Limb (tissue), 2 donors: Measurements from ENCODE around the gene ZNF493.
A peak's percentile ranks its signal among the peaks of the same experiment; 100 is the strongest.

ENCODE experiments used
- DNase-seq, 2 donors: peaks; one replicate each; pipeline ENCODE4 v3.0.0-alpha.2; 2016; ENCODE audit errors: extremely low spot score in 2 of 2

ZNF493 gene

DNA sequence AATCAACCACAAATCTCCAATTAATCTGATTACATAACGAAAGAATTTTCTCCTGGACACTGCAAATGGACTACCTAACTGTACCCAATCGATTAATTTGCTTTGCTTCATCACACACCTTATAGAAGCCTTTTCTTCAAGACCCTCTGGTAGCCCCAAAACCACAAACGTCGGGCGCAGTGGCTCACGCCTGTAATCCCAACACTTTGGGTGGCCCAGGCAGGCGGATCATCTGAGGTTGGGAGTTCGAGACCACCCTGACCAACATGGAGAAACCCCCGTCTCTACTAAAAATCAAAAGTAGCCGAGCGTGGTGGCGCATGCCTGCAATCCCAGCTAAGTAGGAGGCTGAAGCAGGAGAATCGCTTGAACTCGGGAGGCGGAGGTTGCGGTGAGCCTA is 65.6 kb downstream of the ZNF493 start:
- no peak for DNase-seq

DNA sequence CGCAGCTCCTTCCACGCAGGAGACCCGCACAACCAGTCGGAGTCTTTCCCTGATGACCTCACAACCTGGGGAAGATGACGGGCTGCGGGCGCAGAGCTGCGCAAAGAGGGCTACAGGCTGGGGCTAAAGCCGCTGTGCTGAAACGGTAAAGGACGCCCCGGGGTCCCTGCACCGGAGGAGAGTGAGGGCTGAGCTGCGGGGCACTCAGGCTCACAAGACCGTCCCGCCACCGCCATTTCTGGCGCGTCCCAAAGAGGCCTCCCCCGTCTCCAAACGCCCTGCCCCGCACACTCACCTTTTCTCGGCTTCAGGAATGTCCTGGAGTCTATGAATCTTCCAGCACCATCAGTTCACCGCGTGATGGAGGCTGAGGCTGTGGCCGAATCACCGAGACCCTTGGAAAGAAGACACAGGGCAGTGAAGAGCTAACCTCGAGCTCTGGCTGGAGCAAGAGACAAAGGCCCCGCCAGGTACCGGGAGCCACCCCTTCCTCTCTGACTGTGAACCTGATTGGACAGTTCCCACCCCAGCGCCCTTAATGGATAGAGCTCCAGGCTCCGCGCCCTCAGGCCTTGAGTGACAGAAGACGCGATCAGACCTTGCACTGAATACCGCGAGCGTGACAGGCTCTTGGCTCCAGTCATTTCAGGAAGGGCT is 66.6 kb downstream of the ZNF493 start:
- peak; percentile 61 to 65 for DNase-seq

DNA sequence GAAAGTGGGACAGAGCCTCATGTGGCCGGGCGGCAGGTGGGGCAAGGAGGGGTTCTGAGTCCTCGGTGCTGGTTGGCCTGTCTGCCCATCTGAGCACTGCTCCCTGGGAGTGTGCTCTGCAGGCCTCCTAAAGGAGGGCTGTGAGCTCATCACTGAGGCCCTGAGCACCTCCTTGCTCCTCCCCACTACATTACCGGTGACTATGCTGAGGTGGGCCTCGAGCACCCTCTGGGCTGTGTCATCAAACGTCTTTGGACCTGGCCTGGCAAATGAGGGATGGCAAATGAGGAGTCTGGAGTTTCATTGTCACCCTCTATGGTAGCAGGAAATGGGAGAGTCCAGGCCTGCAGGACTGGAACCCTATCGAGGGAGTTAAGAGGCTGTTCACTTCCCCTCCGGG is 69.7 kb downstream of the ZNF493 start:
- DNase-seq: no peak

DNA sequence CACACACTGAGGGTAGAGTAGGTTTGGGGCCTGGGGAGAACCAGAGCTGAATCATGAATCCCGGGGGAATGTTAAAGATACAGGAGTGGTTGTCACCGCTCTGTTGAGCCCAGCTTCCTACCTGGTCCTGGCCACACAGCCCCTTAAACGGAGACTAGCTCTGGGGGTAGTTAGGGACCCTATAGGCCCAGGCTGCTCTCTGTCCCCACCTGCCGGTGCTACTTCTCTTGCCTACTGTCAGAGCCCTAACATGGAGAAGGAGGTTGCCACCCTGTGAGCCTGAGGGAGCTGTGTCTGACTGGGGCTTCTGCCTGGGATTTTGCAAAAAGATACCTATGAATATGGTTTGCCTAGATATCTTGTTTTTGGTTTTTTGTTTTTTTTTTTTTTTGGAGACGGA is 71.9 kb downstream of the ZNF493 start:
- DNase-seq: no peak

DNA sequence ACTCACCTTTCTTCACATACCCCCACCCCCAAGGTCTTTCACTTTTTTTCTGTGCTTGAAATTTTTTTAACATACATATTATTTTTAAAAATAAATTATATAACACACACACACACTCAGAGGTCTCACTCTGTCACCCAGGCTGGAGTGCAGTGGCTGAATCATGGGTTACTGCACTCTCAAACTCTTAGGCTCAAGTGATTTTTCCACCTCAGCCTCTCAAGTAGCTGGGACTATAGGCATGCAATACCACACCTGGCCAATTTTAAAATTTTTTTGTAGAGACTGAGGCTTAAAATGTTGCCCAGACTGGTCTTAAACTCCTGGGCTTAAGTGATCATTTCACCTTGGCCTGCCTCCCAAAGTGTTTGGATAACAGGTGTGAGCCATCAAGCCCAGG is 75.6 kb downstream of the ZNF493 start:
- no peak for DNase-seq

DNA sequence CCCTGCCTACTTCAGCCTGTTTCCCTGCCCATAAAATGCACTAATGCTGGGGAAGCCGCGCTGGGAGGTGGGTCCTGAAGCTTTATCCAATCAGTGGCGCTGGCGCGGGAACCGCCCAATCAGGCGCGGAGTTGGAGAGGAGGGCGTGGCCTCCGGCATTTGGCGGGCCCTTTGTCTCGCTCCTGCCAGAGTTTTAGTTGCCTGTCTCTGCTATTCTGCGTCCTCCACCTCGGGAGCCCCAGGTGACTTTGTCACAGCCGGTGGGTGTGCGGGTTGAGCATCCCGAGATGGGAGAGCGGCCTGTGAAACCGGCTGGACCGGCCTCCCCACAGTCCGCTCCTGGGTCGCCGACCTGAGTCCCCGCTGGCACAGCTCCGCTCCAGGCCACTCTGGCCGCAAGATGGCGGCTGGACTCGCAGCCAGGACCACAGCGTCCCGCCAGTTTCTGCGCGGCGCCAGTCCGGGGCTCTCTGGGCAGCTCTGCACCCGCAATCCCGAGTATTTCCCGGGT is 77.8 kb downstream of the ZNF493 start:
- peak; percentile 87 to 90 for DNase-seq
